ENCODE measurements around the gene UCHL5. TPM values are rescaled to one million over a fixed set of nuclear protein-coding genes. Genes with fewer than 3 reads are reported as not detected.
"Not testable (repeated sequence)": the region's sequence is repeated elsewhere in the genome, so short reads cannot be mapped to it uniquely, and the experiment has no call there.

UCHL5 gene
- total RNA-seq, 1 experiment from 2014 or later: 94.4 TPM

- Mint-ChIP-seq H3K4me1 (ENCODE audit: insufficient read depth, unreplicated experiment) (peaks cover 52% of the 10 kb centered on the region), H3K27ac (ENCODE audit: low read depth, unreplicated experiment) (no peak overlapping the region), H3K27me3 (ENCODE audit: insufficient read depth, unreplicated experiment) (no peaks in the 10 kb centered on the region), H3K36me3 (ENCODE audit: insufficient read depth, unreplicated experiment) (peaks cover 19% of the 10 kb centered on the region), H3K4me3 (ENCODE audit: unreplicated experiment) (no peak overlapping the region), H3K9me3 (ENCODE audit: unreplicated experiment) (no peaks in the 10 kb centered on the region)
- intact Hi-C loops (cut with micrococcal nuclease): no loop called here
- BruUV-seq (replicated peaks): no TSS peak
- DNase-seq (ENCODE audit: unreplicated experiment): no peak
- POLR2A ChIA-PET: interaction anchor here (0.8 kb wide), 1 partner anchor 146 kb away, joined by 4 read pairs; no protein-coding TSS in a partner anchor
- TF ChIP-seq CTCF (IDR thresholded peaks at IDR 0.05; ENCODE audit: unreplicated experiment): no peak
- CTCF ChIA-PET: interaction anchor here (0.6 to 1.6 kb wide), 3 partner anchors 22 to 176 kb away, joined by 3 to 5 read pairs (median 4); no protein-coding TSS in a partner anchor
Measured at GRCh38 chr1:193054169-193054675, 4.9 kb downstream of the UCHL5 start.

GRCh38 chr1:193048913-193049312 lies 10.2 kb downstream of the UCHL5 start:
- Mint-ChIP-seq H3K36me3 (ENCODE audit: insufficient read depth, unreplicated experiment) (peaks cover 43% of the 10 kb centered on the region), H3K4me1 (ENCODE audit: insufficient read depth, unreplicated experiment) (peaks cover 16% of the 10 kb centered on the region)
- BruUV-seq (replicated peaks); H3K9me3 Mint-ChIP-seq (ENCODE audit: unreplicated experiment); H3K27ac Mint-ChIP-seq (ENCODE audit: low read depth, unreplicated experiment); intact Hi-C loops (cut with micrococcal nuclease); H3K27me3 Mint-ChIP-seq (ENCODE audit: insufficient read depth, unreplicated experiment); H3K4me3 Mint-ChIP-seq (ENCODE audit: unreplicated experiment): not testable (repeated sequence)
- DNase-seq (ENCODE audit: unreplicated experiment): peak; percentile 34
- ChIA-PET POLR2A (interaction anchor here (0.8 to 4.9 kb wide), 3 partner anchors 10 to 116 kb away, joined by 3 to 49 read pairs (median 3); partner anchors contain the start of genes RO60 and UCHL5), CTCF (interaction anchor here (0.6 to 1.0 kb wide), 3 partner anchors 104 to 351 kb away, joined by 3 to 5 read pairs (median 3); no protein-coding TSS in a partner anchor)

GRCh38 chr1:193042766-193043691 lies 16.1 kb downstream of the UCHL5 start:
- DNase-seq (ENCODE audit: unreplicated experiment): no peak
- ChIA-PET CTCF (interaction anchor here (0.9 to 1.0 kb wide), 3 partner anchors 11 to 236 kb away, joined by 3 to 7 read pairs (median 5); no protein-coding TSS in a partner anchor), POLR2A (interaction anchor here (0.9 to 1.6 kb wide), 2 partner anchors 9 to 16 kb away, joined by 3 to 13 read pairs; partner anchors contain the start of genes RO60 and UCHL5)
- Mint-ChIP-seq H3K27ac (ENCODE audit: low read depth, unreplicated experiment) (peak overlapping the region; percentile 40), H3K4me1 (ENCODE audit: insufficient read depth, unreplicated experiment) (no peaks in the 10 kb centered on the region), H3K27me3 (ENCODE audit: insufficient read depth, unreplicated experiment) (no peaks in the 10 kb centered on the region), H3K4me3 (ENCODE audit: unreplicated experiment) (no peak overlapping the region), H3K36me3 (ENCODE audit: insufficient read depth, unreplicated experiment) (peaks cover 41% of the 10 kb centered on the region), H3K9me3 (ENCODE audit: unreplicated experiment) (no peaks in the 10 kb centered on the region)
- intact Hi-C loops (cut with micrococcal nuclease): no loop called here
- TF ChIP-seq CTCF (IDR thresholded peaks at IDR 0.05; ENCODE audit: unreplicated experiment): no peak
- BruUV-seq (replicated peaks): no TSS peak

- POLR2A ChIA-PET: interaction anchor here (0.5 to 4.6 kb wide), 5 partner anchors 12 to 478 kb away, joined by 3 to 21 read pairs (median 4); partner anchors contain the start of genes RGS2 and UCHL5
- CTCF ChIA-PET: interaction anchor here (0.6 to 2.3 kb wide), 6 partner anchors 10 to 374 kb away, joined by 3 to 7 read pairs (median 4); no protein-coding TSS in a partner anchor
- intact Hi-C loops (cut with micrococcal nuclease): no loop called here
- H3K4me3 Mint-ChIP-seq (ENCODE audit: unreplicated experiment): no peak overlapping the region
- BruUV-seq (replicated peaks): no TSS peak
- peaks cover 49% of the 10 kb centered on the region for H3K36me3 Mint-ChIP-seq (ENCODE audit: insufficient read depth, unreplicated experiment)
- H3K4me1 Mint-ChIP-seq (ENCODE audit: insufficient read depth, unreplicated experiment): peaks cover 9% of the 10 kb centered on the region
- no peaks in the 10 kb centered on the region for H3K27me3 Mint-ChIP-seq (ENCODE audit: insufficient read depth, unreplicated experiment)
- TF ChIP-seq CTCF (IDR thresholded peaks at IDR 0.05; ENCODE audit: unreplicated experiment): no peak
- peaks cover 9% of the 10 kb centered on the region for H3K9me3 Mint-ChIP-seq (ENCODE audit: unreplicated experiment)
- no peak for DNase-seq (ENCODE audit: unreplicated experiment)
- H3K27ac Mint-ChIP-seq (ENCODE audit: low read depth, unreplicated experiment): no peak overlapping the region
Measured at GRCh38 chr1:193040011-193040410, 19.1 kb downstream of the UCHL5 start.

Measured in MCF 10A (cell line).